Bronchial epithelial cell (primary cell): ENCODE data around the gene PAEP. TPM values are rescaled to one million over a fixed set of nuclear protein-coding genes. Genes with fewer than 3 reads are reported as not detected.
A peak's percentile ranks its signal among the peaks of the same experiment; 100 is the strongest.

ENCODE experiments used
- DNase-seq: peaks from one replicate; pipeline ENCODE4 v3.0.0-alpha.2; 2010; ENCODE audit warnings: low read depth
- FAIRE-seq: peaks from 2 replicates; lab custom pipeline; 2011; peaks lifted over from hg19 to GRCh38; lab: Jason Lieb, UNC
- H3K27me3 ChIP-seq: 2 replicates; pipeline ENCODE4 v1.5.1; 2011; ENCODE audit warnings: low read length; ENCODE audit not compliant: control insufficient read depth, insufficient read depth
- H3K36me3 ChIP-seq: 2 replicates; pipeline ENCODE4 v1.5.1; 2011; ENCODE audit warnings: low read length; ENCODE audit not compliant: control insufficient read depth, insufficient read depth
- H3K4me3 ChIP-seq: 2 replicates; pipeline ENCODE4 v1.5.1; 2011; ENCODE audit warnings: mild to moderate bottlenecking, low read depth, low read length, control low read depth
- CTCF ChIP-seq: IDR thresholded peaks from 2 replicates; pipeline ENCODE4 v1.5.1; 2011; ENCODE audit warnings: mild to moderate bottlenecking, moderate library complexity, low read length, control low read depth, inconsistent platforms; ENCODE audit not compliant: insufficient read depth, severe bottlenecking
- total RNA-seq: library from RNA; depleted of rRNA; stranded (reverse); fragments of >200 nt; gene quantifications from 2 replicates; pipeline ENCODE4 v1.2.1, GENCODE V29; 2014

PAEP gene
- total RNA-seq, 1 donor from 2014 or later = not detected

DNA sequence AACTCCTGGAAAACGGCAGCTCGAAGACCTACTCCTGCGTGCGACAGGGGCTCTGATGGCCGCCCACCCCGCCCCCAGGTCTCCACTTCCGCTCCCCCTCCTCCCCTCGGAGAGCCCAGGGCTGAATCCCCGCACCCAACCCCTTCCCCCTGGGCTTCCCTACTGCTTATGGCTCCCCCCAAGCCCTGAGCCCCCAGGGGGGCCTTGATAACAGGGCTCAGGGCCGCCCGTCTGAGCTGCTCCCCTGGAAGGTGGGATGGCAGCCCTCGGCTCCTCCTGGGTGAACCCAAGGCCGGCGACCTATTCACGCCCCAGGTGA is 47.4 kb downstream of the PAEP start:
- Histone ChIP-seq H3K4me3 (no peak overlapping the region), H3K36me3 (no peaks in the 10 kb centered on the region), H3K27me3 (no peaks in the 10 kb centered on the region)
- no peak for TF ChIP-seq CTCF
- DNase-seq (no peak), FAIRE-seq (no peak)

DNA sequence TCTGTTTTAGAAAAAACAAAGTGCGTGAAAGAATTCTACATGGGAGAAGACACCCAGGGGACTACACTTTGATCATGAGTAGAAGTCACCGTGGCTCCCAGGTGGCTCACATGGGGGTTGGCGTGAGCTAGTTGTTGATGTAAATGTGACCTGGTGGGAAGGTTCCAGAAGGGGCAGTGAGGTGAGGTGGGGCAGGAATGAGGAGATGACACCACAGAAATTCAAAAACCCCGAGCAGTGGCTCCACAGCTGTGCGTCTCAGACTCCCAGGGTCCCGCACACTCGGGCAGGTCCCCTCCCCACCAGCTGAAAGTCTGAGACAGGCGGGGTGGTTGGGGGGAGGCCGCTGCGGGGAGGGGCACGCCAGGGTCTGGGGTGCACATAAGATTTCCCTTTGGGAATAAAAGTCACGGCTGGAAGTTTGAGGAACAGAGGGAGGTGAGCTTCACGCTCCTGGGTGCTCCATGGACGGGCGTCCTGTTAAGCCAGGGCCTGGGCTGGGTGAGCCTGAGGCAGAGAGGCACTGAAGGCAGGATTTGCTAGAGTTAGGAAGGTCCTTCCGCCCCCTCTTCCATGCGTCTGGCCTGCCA is 47.9 kb downstream of the PAEP start:
- no peak for DNase-seq
- H3K4me3 ChIP-seq = no peak overlapping the region
- FAIRE-seq = no peak
- H3K36me3 ChIP-seq = no peaks in the 10 kb centered on the region
- TF ChIP-seq CTCF = no peak
- no peaks in the 10 kb centered on the region for H3K27me3 ChIP-seq

GRCh38 chr9:135610290-135611141 is 49.0 kb downstream of the PAEP start:
- Histone ChIP-seq H3K27me3 (no peaks in the 10 kb centered on the region), H3K36me3 (no peaks in the 10 kb centered on the region), H3K4me3 (no peak overlapping the region)
- FAIRE-seq = no peak
- no peak for TF ChIP-seq CTCF
- DNase-seq = no peak

DNA sequence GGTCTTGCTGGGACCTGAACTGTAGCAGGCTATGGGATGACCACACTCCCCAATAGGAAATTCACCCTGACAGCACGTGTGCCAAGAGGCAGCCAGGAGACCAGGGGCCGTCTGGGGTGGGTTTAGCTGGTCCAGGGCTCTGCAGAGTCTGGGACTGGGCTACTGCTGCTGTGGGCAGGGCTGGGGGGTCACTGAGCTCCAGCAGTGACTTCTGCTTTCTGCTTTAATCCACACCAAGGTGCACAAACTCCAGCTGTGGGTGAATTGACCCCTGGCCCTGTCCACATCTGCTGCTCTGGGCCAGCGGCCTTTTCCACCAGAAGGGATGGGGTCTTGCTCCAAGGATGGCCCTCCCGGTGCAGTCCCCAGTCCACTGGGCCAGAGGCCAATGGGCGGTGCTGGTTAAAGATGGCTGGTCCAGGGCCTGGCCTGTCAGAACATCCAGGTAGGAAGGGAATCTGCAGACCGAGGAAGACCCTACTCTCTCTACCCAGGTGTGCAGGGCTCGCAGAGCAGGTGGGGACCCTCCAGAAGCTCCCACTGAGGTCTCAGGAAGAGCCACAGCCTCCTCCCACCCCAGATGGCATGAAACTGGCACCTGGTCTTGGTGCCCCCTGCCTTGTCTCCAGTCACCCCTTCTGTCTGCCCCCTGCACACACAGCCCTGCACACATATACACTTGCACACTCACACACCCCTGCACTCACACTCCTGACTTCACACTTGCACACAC is 49.8 kb downstream of the PAEP start:
- DNase-seq (no peak), FAIRE-seq (no peak)
- Histone ChIP-seq H3K36me3 (no peaks in the 10 kb centered on the region), H3K27me3 (no peaks in the 10 kb centered on the region), H3K4me3 (no peak overlapping the region)
- no peak for TF ChIP-seq CTCF

- no peaks in the 10 kb centered on the region for H3K27me3 ChIP-seq
- TF ChIP-seq CTCF = no peak
- DNase-seq = no peak
Observed at GRCh38 chr9:135611875-135612209, 50.3 kb downstream of the PAEP start.

More at GRCh38 chr9:135611875-135612209, 50.3 kb downstream of the PAEP start:
- no peaks in the 10 kb centered on the region for H3K36me3 ChIP-seq
- FAIRE-seq = peak; percentile 93
- H3K4me3 ChIP-seq = no peak overlapping the region
